DND-41 (cell line): ENCODE data around the gene ZMYND15.

Experiments used
- EZH2 ChIP-seq: IDR thresholded peaks from 3 replicates; pipeline ENCODE4 v1.6.1; 2012; ENCODE audit warnings: borderline replicate concordance, low read depth, mild to moderate bottlenecking, moderate library complexity, low read length, inconsistent platforms; ENCODE audit not compliant: severe bottlenecking
- TF ChIP-seq, protein P1 (sequence below): IDR thresholded peaks from 2 replicates; pipeline ENCODE4 v1.5.1; 2012; ENCODE audit warnings: borderline replicate concordance, low read length, moderate library complexity, mild to moderate bottlenecking; ENCODE audit not compliant: poor library complexity, severe bottlenecking; ENCODE audit errors: extremely low read depth

GRCh38 chr17:4711661-4712181 lies 27.9 kb upstream of the ZMYND15 start:
- TF ChIP-seq, protein P1, sequence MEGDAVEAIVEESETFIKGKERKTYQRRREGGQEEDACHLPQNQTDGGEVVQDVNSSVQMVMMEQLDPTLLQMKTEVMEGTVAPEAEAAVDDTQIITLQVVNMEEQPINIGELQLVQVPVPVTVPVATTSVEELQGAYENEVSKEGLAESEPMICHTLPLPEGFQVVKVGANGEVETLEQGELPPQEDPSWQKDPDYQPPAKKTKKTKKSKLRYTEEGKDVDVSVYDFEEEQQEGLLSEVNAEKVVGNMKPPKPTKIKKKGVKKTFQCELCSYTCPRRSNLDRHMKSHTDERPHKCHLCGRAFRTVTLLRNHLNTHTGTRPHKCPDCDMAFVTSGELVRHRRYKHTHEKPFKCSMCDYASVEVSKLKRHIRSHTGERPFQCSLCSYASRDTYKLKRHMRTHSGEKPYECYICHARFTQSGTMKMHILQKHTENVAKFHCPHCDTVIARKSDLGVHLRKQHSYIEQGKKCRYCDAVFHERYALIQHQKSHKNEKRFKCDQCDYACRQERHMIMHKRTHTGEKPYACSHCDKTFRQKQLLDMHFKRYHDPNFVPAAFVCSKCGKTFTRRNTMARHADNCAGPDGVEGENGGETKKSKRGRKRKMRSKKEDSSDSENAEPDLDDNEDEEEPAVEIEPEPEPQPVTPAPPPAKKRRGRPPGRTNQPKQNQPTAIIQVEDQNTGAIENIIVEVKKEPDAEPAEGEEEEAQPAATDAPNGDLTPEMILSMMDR, result no peak
- no peak for TF ChIP-seq EZH2
